GM12873 (cell line): ENCODE data around the gene PTPRT.

Experiments used
- TF ChIP-seq, protein P1 (sequence below): IDR thresholded peaks from 2 replicates; pipeline ENCODE4 v1.5.1; 2012; ENCODE audit warnings: low read depth, mild to moderate bottlenecking, moderate library complexity, low read length, control low read depth; ENCODE audit not compliant: insufficient read depth; ENCODE audit errors: missing control alignments

The PTPRT gene

DNA sequence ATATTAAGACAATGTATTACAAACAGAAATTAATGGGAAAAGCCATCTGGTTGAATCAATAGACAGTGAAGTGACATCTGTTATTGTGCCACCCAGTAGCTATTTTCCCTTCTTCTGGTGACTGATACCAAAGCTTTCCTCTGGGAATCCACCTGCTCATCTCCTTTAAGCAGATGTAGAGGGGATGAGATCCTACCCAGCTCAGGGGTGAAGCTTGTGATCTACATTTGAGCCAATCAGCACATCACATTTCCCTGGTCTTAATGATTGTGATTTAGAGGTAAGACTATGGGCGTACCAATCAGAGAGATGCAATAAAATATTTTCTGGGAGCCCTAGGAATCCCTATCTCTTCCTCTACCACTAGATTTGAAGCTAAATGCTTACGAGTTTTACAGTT, 782.9 kb downstream of the PTPRT start:
- TF ChIP-seq, protein P1, sequence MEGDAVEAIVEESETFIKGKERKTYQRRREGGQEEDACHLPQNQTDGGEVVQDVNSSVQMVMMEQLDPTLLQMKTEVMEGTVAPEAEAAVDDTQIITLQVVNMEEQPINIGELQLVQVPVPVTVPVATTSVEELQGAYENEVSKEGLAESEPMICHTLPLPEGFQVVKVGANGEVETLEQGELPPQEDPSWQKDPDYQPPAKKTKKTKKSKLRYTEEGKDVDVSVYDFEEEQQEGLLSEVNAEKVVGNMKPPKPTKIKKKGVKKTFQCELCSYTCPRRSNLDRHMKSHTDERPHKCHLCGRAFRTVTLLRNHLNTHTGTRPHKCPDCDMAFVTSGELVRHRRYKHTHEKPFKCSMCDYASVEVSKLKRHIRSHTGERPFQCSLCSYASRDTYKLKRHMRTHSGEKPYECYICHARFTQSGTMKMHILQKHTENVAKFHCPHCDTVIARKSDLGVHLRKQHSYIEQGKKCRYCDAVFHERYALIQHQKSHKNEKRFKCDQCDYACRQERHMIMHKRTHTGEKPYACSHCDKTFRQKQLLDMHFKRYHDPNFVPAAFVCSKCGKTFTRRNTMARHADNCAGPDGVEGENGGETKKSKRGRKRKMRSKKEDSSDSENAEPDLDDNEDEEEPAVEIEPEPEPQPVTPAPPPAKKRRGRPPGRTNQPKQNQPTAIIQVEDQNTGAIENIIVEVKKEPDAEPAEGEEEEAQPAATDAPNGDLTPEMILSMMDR, result no peak

DNA sequence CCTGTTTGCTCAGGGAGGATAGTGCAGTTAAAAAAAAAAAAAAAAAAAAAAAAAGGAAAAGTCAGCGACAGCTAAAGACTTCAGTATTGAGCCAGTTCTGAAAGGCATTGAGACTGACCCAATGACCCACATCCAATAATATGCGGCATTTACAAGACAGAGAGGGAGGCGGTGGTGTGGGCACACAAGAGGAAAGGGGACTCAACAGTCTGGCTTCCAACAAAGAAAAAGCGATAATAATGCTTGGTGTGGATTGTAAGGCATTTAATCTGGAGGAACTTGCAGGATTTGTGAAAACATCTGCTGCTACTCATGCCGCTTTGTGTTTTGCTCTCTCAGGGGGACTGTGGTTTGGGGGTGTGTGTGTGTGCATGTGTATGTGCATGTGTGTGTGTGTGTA, 787.3 kb downstream of the PTPRT start:
- TF ChIP-seq, protein P1, result no peak

DNA sequence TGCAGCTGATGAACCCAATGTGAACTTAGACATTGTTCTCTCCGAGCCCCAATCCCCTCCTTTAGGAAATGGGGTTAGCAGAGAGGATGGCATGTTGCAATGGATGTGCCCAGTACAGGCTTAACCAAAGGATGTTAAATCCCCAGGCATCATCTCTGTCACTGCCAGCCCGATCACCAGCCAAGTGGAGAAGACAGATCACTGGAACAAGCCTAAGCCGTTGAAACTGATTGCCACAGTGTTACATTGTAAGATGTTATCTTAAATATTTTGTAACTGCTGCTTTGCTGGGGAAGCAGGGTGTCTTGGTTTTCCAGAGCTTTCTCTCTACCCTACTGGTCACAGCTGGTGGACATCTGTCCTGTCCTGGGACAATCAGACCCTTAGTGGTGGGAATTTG, 788.1 kb downstream of the PTPRT start:
- TF ChIP-seq, protein P1, result no peak

DNA sequence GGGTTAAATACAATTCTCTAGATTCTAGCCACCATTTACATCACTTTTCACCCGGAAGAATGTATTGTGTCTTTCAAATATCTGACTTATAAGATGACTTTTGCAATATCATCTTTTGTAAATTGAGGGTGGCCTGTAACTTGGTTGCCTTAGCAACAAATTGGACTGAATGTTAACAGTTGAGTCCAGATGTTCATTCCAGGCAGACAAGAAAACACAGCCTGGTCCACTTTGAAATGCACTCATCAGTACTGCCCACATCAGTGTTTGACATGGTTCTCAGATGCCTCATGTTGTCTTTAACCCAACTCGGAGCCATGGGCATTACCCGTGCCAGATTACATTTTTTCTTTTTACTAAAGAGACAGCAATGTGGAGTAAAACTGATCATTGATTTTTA, 789.9 kb downstream of the PTPRT start:
- TF ChIP-seq, protein P1, result no peak

DNA sequence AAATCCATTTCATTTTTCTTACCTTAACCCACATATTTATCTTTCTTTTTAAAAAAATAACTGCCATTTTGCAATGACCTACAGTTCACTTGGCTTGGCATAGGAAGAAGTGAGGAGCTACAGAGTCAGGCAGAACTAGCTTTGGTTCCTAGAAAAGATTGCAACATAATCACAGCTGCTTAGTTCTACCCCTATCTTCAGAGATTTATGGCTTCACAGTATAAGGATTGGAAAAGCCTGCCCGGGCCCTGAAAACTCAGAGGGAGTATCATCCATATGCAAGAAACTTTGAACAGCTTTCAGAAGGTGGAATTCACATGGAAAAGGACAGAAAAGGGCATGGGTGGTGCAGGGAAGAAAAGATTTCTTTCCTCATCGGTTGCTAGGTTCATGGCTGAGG, 797.3 kb downstream of the PTPRT start:
- TF ChIP-seq, protein P1, result no peak

DNA sequence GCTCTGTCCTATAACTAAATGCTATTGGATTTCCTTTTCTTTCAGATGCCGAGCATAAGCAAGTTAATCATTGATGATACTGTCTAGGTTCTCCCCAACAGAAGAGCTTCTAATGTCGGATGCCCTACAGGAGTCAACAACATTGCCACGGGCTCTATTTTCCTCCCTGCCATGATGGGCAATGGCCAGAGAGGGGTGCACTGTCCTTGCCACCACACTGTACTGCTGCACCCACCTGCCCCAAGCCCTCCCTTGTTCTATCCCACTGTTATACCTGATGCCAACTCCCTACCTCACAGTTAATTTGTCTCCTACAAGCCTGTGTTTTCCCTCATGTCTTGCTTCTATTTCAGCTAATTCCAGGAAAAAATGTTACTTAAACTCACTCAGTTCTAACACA, 797.9 kb downstream of the PTPRT start:
- TF ChIP-seq, protein P1, result no peak

DNA sequence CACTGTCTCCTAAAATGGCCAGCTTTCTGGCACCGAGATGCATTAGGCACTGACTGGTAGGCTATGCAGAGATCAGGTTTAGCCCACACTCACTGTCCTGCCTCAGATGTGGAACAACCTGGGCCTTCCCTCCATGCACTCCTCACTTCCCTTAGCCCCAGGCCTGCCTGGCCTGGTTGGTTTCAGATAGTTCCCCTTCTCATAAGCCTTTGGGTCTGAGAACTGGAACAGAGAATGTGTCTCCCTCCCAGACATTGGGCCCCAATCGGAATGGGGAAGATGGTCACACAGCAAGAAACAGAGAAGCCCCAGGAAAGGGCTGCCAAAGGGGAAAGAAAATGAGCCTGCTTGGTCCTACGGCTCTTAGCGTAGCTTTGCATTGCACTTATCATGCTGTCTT, 809.4 kb downstream of the PTPRT start:
- TF ChIP-seq, protein P1, result no peak

DNA sequence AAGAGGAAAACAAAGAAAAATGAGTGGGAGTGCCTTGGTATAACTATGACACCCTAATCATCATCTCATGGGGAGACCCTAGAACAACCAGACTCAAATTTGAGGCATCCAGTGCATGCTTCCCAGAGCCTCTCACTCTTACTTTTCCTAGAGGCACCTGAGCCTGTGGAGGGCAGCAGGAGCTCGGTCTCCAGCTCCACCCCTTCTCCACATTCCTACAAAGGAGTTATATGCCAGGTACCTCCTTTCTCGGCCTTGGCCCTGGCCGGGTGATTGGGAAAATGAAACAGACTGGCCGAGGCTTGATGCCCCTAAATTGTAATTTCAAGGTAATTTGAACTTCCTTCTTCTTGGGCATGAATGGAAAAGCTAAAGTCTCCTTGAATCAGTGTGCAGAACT, 810.3 kb downstream of the PTPRT start:
- TF ChIP-seq, protein P1, result no peak
